Measurements from ENCODE around the gene ETV6.

Gene ETV6

DNA sequence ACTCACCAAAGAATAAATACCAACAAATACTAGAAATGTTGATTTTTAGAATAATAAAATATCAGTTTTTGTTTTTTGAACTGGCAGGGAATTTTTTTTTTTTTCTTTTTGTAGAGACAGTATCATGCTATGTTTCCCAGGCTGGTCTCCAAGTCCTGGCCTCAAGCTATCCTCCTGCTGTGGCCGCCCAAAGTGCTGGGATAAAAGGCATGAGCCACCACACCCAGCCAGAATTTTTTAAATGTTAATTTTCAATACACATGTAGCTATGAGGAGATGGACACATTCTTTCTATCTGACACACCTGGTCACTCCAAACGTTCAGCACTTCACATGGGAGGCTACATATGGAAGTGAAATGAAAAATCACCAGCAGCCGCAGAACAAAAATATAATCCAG is 126.8 kb downstream of the ETV6 start:
- Histone ChIP-seq H3K4me3 (ENCODE audit: low read depth, low read length) (no peak overlapping the region), H3K9me3 (ENCODE audit: severe bottlenecking) (no peaks in the 10 kb centered on the region), H3K27ac (no peak overlapping the region), H3K36me3 (no peaks in the 10 kb centered on the region), H3K27me3 (ENCODE audit: insufficient read depth, low read depth, severe bottlenecking) (no peaks in the 10 kb centered on the region)
- no peak for DNase-seq
- TF ChIP-seq, protein P1, sequence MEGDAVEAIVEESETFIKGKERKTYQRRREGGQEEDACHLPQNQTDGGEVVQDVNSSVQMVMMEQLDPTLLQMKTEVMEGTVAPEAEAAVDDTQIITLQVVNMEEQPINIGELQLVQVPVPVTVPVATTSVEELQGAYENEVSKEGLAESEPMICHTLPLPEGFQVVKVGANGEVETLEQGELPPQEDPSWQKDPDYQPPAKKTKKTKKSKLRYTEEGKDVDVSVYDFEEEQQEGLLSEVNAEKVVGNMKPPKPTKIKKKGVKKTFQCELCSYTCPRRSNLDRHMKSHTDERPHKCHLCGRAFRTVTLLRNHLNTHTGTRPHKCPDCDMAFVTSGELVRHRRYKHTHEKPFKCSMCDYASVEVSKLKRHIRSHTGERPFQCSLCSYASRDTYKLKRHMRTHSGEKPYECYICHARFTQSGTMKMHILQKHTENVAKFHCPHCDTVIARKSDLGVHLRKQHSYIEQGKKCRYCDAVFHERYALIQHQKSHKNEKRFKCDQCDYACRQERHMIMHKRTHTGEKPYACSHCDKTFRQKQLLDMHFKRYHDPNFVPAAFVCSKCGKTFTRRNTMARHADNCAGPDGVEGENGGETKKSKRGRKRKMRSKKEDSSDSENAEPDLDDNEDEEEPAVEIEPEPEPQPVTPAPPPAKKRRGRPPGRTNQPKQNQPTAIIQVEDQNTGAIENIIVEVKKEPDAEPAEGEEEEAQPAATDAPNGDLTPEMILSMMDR (IDR thresholded peaks at IDR 0.05; ENCODE audit: low read depth, low read length), result no peak

- H3K27me3 ChIP-seq (ENCODE audit: insufficient read depth, low read depth, severe bottlenecking), result no peaks in the 10 kb centered on the region
- H3K4me3 ChIP-seq (ENCODE audit: low read depth, low read length), result no peak overlapping the region
- no peak overlapping the region for H3K27ac ChIP-seq
- H3K36me3 ChIP-seq, result no peaks in the 10 kb centered on the region
- TF ChIP-seq, protein P1 (IDR thresholded peaks at IDR 0.05; ENCODE audit: low read depth, low read length), result no peak
- no peaks in the 10 kb centered on the region for H3K9me3 ChIP-seq (ENCODE audit: severe bottlenecking)
- DNase-seq, result peak; percentile 73
These were observed 128.0 kb downstream of the ETV6 start for GRCh38 chr12:11777451-11777850.

DNA sequence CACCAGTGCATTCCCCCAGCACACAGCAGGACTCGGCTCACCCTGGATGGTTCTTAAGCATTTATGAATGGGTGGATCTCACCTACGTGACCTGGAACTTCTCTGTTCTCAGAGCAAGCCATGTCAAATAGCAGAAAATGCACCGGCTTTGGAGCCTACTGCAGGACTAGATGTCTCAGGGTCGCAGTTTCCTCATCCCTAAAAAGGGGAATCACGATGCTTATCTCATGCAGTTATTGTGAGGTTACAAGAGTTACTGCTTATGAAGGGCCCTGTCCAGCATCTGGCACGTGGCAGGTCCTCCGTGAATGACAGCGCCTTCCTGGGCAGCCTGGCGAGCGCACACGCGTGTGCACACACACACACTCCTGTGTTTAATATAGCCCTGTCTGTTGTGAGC is 128.5 kb downstream of the ETV6 start:
- DNase-seq, result no peak
- TF ChIP-seq, protein P1 (IDR thresholded peaks at IDR 0.05; ENCODE audit: low read depth, low read length), result no peak
- Histone ChIP-seq H3K36me3 (no peaks in the 10 kb centered on the region), H3K4me3 (ENCODE audit: low read depth, low read length) (no peak overlapping the region), H3K27ac (peak overlapping the region; percentile 12; the same call in 1 of the 2 replicates), H3K9me3 (ENCODE audit: severe bottlenecking) (no peaks in the 10 kb centered on the region), H3K27me3 (ENCODE audit: insufficient read depth, low read depth, severe bottlenecking) (no peaks in the 10 kb centered on the region)

DNA sequence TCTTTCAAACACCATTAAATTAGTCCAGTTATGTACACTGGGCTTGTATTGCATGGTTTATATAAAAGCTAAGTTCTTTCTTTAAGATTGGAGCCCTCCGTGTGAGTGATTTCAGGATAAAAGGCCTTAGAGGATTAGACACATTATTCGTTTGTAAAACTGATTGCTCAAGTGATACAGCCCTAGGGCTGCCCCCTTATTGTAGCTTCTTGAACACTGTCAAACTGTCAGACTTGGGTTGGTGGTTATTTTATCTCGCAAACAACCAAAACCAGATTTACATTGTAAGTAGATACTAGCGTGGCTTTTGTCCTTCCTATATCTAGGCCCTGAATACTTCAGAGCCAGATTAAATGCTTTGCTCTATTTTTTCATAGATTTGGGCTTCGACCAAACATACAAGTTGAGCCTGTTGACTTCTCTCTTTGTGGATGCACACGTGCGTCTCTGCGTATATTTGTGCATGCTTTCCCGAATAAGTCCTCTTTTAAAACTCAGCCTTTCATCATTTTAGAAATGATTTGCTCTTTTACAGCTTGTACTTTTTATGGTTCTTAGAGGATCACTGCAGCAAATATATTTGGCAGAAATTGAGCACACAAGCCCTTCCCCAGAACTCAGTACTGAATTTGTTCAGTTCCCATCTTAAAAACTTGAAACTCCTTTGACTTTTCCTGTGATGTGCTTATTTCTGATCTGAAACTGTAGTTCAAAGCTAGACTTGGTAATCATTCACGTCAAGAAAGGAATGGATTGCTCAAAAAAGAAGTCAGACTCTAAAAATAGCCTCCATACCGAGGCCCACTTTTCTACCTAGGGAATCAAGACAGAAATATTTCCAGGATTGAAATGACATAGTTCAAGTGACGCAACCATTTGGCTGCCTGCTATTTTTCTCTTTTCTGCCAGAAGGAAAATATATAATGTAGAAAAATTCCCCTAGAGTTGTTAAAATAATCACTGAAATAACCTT is 129.5 kb downstream of the ETV6 start:
- Histone ChIP-seq H3K36me3 (no peaks in the 10 kb centered on the region), H3K27me3 (ENCODE audit: insufficient read depth, low read depth, severe bottlenecking) (no peaks in the 10 kb centered on the region), H3K27ac (no peak overlapping the region), H3K9me3 (ENCODE audit: severe bottlenecking) (no peaks in the 10 kb centered on the region), H3K4me3 (ENCODE audit: low read depth, low read length) (no peak overlapping the region)
- TF ChIP-seq, protein P1 (IDR thresholded peaks at IDR 0.05; ENCODE audit: low read depth, low read length), result no peak
- DNase-seq, result no peak

DNA sequence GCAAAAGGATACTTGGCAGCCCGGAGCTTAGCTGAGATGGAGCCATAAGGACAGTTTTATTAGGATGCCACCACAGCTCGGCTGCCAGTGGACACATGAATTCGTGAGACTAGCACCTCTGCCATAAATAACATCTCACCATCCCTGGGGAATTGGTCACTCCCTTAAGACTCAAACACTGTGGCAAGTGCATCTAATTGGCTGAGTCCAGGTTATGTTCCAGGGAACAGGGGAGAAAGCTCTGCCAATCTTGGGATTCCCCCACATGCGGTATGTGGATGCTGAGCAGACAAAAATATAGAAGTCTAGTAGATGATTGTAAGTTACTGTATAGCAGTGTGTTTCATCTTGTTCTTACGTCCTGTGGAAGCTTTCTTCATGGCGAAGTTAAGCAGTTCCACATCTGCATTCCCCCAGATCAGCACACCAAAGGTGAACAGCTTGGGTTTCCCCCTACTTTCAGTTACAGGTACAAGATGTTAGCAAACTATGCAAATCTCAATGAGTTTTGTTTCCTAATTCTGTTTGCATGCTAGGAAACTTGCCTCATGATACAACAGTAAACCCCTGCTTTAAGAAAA is 131.1 kb downstream of the ETV6 start:
- Histone ChIP-seq H3K36me3 (no peaks in the 10 kb centered on the region), H3K4me3 (ENCODE audit: low read depth, low read length) (no peak overlapping the region), H3K9me3 (ENCODE audit: severe bottlenecking) (no peaks in the 10 kb centered on the region), H3K27ac (no peak overlapping the region), H3K27me3 (ENCODE audit: insufficient read depth, low read depth, severe bottlenecking) (no peaks in the 10 kb centered on the region)
- TF ChIP-seq, protein P1 (IDR thresholded peaks at IDR 0.05; ENCODE audit: low read depth, low read length), result no peak
- DNase-seq, result no peak
